Breast epithelium (tissue), 3 donors: Measurements from ENCODE around the gene EXD2.

Experiments
- POLR2A ChIP-seq: fragments of 450-650 bp; IDR thresholded peaks from one replicate; pipeline ENCODE4 v1.6.1; 2016; ENCODE audit warnings: antibody characterized with exemption, mild to moderate bottlenecking, moderate library complexity
- POLR2AphosphoS5 ChIP-seq, 3 donors: sonication (generic); formaldehyde crosslinking; IDR thresholded peaks; one replicate each; pipeline ENCODE4 v1.6.1; 2017; ENCODE audit warnings: antibody characterized with exemption in 3 of 3
- TF ChIP-seq, protein P1 (sequence below), 3 donors: fragments of 450-650 bp; IDR thresholded peaks; one replicate each; pipeline ENCODE4 v1.5.1; 2016 to 2017; ENCODE audit warnings: antibody characterized with exemption in 3 of 3, mild to moderate bottlenecking in 3 of 3, moderate library complexity in 3 of 3

DNA sequence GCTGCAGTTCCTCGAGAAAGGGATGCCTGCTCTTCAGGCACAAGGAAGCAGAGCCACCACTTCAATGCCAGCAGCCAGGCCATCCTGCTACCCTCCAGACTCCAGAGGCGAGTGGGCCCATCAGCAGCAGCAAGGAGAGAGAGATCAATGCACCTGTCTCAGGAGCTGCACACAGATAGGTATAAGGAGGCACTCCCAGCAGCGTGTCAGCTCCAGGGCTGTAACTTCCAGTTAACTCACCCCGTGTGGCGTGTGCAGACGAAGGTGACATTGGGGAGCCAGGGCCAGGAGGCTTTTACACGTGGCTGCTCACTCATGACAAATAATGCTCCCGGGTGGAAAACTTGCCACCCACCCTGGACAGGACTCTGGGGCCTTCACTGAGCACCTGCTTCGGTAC lies 92.9 kb downstream of the EXD2 start:
- TF ChIP-seq POLR2A (no peak), POLR2AphosphoS5 (IDR thresholded peaks at IDR 0.05) (no peak)
- TF ChIP-seq, protein P1, sequence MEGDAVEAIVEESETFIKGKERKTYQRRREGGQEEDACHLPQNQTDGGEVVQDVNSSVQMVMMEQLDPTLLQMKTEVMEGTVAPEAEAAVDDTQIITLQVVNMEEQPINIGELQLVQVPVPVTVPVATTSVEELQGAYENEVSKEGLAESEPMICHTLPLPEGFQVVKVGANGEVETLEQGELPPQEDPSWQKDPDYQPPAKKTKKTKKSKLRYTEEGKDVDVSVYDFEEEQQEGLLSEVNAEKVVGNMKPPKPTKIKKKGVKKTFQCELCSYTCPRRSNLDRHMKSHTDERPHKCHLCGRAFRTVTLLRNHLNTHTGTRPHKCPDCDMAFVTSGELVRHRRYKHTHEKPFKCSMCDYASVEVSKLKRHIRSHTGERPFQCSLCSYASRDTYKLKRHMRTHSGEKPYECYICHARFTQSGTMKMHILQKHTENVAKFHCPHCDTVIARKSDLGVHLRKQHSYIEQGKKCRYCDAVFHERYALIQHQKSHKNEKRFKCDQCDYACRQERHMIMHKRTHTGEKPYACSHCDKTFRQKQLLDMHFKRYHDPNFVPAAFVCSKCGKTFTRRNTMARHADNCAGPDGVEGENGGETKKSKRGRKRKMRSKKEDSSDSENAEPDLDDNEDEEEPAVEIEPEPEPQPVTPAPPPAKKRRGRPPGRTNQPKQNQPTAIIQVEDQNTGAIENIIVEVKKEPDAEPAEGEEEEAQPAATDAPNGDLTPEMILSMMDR (IDR thresholded peaks at IDR 0.05): no peak
